HG03442 (cell line): ENCODE results near the gene SBDS.

Experiments
- ATAC-seq: cut with Tn5 transposase; IDR thresholded peaks from one replicate; pipeline ENCODE4 v1.9.1; 2021; ENCODE audit warnings: mild to moderate bottlenecking, moderate library complexity; ENCODE audit not compliant: unreplicated experiment

Gene SBDS

GRCh38 chr7:66948480-66949109 lies 46.8 kb downstream of the SBDS start:
- no peak for ATAC-seq

- no peak for ATAC-seq
Observed at GRCh38 chr7:66946545-66946944, 48.8 kb downstream of the SBDS start.

GRCh38 chr7:66939325-66939724 lies 56.1 kb downstream of the SBDS start:
- no peak for ATAC-seq

- no peak for ATAC-seq
Observed at GRCh38 chr7:66937940-66938339, 57.4 kb downstream of the SBDS start.
